ENCODE measurements around the gene KLHL5.

- TF ChIP-seq, protein P1, sequence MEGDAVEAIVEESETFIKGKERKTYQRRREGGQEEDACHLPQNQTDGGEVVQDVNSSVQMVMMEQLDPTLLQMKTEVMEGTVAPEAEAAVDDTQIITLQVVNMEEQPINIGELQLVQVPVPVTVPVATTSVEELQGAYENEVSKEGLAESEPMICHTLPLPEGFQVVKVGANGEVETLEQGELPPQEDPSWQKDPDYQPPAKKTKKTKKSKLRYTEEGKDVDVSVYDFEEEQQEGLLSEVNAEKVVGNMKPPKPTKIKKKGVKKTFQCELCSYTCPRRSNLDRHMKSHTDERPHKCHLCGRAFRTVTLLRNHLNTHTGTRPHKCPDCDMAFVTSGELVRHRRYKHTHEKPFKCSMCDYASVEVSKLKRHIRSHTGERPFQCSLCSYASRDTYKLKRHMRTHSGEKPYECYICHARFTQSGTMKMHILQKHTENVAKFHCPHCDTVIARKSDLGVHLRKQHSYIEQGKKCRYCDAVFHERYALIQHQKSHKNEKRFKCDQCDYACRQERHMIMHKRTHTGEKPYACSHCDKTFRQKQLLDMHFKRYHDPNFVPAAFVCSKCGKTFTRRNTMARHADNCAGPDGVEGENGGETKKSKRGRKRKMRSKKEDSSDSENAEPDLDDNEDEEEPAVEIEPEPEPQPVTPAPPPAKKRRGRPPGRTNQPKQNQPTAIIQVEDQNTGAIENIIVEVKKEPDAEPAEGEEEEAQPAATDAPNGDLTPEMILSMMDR (conservative IDR thresholded peaks at IDR 0.05; ENCODE audit: low read length): no peak
- TF ChIP-seq EZH2phosphoT487 (IDR thresholded peaks at IDR 0.05; ENCODE audit: borderline replicate concordance, low read depth, low read length): no peak
Measured at GRCh38 chr4:39157520-39157919, 95.5 kb downstream of the KLHL5 start.

All from OCI-LY7 (cell line).